ENCODE measurements around the gene USE1.

The USE1 gene

DNA sequence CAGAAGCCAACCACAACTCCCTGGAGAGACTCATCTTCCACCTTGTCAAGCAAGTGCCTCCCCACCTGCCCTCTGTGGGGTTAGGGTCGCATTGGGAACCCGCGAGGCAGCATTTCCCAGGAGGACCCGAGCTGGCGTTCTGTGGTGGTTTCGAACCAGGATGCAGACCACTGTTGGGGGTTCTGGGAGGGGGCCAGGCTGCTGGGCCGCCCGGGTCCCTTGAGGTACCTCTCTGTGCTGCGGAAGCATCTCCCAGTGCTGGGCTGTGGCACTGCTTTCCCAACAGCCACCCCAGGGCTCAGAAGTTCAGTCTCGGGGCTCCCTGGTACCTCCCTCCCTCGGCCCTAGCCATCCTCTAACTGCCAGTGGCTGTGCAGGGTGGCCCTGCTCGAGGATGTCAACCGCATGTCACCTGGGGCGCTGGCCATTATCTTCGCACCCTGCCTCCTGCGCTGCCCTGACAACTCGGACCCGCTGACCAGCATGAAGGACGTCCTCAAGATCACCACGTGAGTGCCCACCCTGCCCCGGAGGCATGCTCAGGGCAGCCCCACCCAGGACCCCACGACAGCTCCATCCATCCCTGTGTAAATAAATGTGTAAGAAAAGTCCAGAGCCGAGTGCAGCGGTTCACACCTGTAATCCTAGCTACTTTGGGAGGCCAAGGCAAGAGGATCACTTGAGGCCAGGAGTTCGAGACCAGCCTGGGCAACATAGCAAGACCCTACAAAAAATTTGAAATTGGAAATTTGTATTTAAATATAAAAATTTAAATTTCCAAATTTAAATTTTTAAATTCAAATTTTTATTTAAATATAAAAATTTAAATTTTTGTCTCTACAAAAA is 8.2 kb upstream of the USE1 start:
- H3K36me3 ChIP-seq (ENCODE audit: insufficient read depth, low read length), result peaks cover 57% of the 10 kb centered on the region

DNA sequence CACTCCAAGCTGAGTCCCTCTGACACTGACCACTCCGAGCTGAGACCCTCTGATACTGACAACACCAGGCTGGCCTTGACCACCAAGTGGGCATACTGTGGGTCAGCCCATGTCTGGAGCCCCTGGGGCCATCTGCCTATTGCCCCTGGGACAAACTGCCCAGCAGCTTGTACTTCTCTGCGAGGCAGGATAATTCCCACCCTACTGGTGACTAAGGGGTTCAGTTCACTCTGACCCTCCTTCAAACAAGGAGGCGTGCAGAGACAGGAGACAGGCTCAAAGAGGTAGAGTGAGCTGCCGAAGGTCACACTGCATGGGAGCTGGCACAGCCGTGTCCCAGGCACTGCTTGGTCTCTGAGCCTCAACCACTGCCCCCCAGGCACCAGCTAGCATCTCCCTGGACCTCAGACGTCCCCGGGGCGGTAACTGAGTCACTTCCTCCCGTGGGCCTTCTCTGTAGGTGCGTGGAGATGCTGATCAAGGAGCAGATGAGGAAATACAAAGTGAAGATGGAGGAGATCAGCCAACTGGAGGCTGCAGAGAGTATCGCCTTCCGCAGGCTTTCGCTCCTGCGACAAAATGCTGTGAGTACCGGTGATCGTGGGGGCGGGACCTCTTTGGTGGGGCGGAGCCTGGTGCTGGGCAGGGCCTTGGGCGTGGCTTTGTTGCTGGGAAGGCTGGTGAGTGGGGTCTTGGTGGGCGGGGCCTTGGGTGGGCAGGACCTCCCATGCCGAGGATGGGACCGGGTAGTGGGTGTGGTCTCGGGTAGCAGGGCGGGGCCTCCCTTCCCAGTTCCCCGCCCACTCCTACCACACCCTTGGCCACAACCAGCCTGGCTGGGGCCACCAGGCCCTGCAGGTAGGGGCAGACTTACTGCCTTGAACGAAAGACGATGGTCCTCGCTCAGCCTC is 5.8 kb upstream of the USE1 start:
- H3K27ac ChIP-seq (ENCODE audit: low read depth, low read length), result no peak overlapping the region
- H3K36me3 ChIP-seq (ENCODE audit: insufficient read depth, low read length), result peaks cover 44% of the 10 kb centered on the region
- H3K27me3 ChIP-seq (ENCODE audit: control insufficient read depth in 1 of 2, insufficient read depth in 2 of 2, low read length in 2 of 2), result no peaks in the 10 kb centered on the region
- H3K4me1 ChIP-seq (ENCODE audit: insufficient read depth, low read length), result no peaks in the 10 kb centered on the region
- no peak overlapping the region for H3K4me3 ChIP-seq (ENCODE audit: low read depth in 1 of 2, low read length in 2 of 2)
- no peak overlapping the region for H3K9ac ChIP-seq (ENCODE audit: low read length)
- H3K9me3 ChIP-seq (ENCODE audit: low read length), result no peaks in the 10 kb centered on the region

More for the DNA sequence above, 8.2 kb upstream of the USE1 start:
- H3K9ac ChIP-seq (ENCODE audit: low read length), result no peak overlapping the region
- no peaks in the 10 kb centered on the region for H3K27me3 ChIP-seq (ENCODE audit: control insufficient read depth in 1 of 2, insufficient read depth in 2 of 2, low read length in 2 of 2)
- no peak overlapping the region for H3K27ac ChIP-seq (ENCODE audit: low read depth, low read length)
- no peaks in the 10 kb centered on the region for H3K9me3 ChIP-seq (ENCODE audit: low read length)
- no peaks in the 10 kb centered on the region for H3K4me1 ChIP-seq (ENCODE audit: insufficient read depth, low read length)
- H3K4me3 ChIP-seq (ENCODE audit: low read depth in 1 of 2, low read length in 2 of 2), result no peak overlapping the region

DNA sequence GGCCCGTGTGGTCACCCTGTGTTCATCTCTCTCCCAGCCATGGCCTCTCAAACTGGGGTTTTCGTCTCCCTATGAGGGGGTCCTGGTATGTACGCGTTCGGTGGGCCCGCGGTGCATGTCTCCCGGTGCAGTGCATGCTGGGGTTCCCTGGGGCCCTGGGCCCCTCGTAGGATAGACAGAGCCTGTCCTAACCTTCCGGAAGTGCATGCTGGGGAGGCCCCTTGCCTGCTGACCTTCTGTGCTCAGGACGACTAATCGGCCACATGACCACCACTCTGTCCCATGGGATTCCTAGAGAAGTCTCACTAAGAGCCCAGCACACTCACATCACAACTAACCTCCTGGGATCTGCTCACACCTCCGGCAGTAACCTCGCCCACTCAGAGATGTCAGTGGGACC is 4.9 kb upstream of the USE1 start:
- Histone ChIP-seq H3K9ac (ENCODE audit: low read length) (no peak overlapping the region), H3K36me3 (ENCODE audit: insufficient read depth, low read length) (peaks cover 44% of the 10 kb centered on the region), H3K9me3 (ENCODE audit: low read length) (no peaks in the 10 kb centered on the region), H3K27ac (ENCODE audit: low read depth, low read length) (no peak overlapping the region), H3K27me3 (ENCODE audit: control insufficient read depth in 1 of 2, insufficient read depth in 2 of 2, low read length in 2 of 2) (no peaks in the 10 kb centered on the region), H3K4me3 (ENCODE audit: low read depth in 1 of 2, low read length in 2 of 2) (no peak overlapping the region), H3K4me1 (ENCODE audit: insufficient read depth, low read length) (peaks cover 6% of the 10 kb centered on the region)

DNA sequence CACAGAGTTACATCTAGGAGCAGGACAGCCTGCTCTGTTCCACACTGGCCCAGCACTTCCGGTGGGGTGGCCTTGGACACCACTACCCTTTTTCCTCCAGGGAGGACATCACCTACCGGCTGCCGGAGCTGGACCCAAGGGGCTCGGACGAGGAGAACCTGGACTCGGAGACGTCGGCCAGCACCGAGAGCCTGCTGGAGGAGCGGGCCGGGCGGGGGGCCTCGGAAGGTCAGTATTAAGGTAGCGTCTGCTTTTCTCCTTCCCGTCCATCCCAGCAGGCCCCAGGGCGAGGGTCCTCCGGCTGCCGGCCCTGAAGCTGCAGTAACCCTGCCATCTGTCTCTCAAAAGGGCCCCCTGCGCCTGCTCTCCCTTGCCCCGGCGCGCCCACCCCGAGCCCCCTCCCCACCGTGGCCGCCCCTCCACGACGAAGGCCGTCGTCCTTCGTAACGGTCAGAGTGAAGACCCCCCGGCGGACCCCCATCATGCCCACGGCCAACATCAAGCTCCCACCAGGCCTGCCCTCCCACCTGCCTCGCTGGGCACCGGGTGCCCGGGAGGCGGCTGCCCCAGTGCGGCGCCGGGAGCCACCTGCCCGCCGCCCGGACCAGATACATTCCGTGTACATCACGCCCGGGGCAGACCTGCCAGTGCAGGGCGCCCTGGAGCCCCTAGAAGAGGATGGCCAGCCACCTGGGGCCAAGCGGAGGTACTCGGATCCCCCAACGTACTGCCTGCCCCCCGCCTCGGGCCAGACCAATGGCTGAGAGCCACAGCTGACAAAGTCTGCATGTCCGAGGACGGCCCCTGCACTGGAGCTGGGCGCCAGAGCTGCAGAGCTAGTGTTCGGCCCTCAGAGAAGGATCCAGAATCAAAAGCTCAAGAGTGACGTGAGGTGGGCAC is 3.4 kb upstream of the USE1 start:
- Histone ChIP-seq H3K4me3 (ENCODE audit: low read depth in 1 of 2, low read length in 2 of 2) (no peak overlapping the region), H3K27me3 (ENCODE audit: control insufficient read depth in 1 of 2, insufficient read depth in 2 of 2, low read length in 2 of 2) (no peaks in the 10 kb centered on the region), H3K4me1 (ENCODE audit: insufficient read depth, low read length) (peaks cover 14% of the 10 kb centered on the region), H3K9ac (ENCODE audit: low read length) (no peak overlapping the region), H3K36me3 (ENCODE audit: insufficient read depth, low read length) (peaks cover 38% of the 10 kb centered on the region), H3K27ac (ENCODE audit: low read depth, low read length) (no peak overlapping the region), H3K9me3 (ENCODE audit: low read length) (no peaks in the 10 kb centered on the region)

DNA sequence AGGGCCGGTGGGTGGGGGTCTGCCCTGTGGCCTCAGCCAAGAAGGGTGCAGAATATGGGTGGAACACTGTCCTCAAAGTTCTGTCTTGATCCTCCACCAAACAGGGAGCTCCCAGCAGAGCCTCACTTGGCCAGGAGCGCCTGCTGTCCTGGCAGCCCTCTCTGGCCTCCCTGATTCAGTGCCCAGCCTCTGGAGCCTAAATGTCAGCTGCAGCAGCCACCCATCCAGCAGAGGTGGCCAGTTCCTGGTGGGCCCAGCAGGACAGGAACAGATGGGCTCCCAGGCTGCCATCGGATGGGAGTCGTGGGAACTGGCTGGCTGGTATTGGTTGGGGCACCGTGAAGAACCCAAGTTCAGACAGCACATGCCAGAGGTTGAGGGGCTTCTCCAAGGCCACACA is 1.8 kb upstream of the USE1 start:
- H3K36me3 ChIP-seq (ENCODE audit: insufficient read depth, low read length), result peaks cover 43% of the 10 kb centered on the region
- no peak overlapping the region for H3K27ac ChIP-seq (ENCODE audit: low read depth, low read length)
- no peak overlapping the region for H3K4me3 ChIP-seq (ENCODE audit: low read depth in 1 of 2, low read length in 2 of 2)
- H3K9ac ChIP-seq (ENCODE audit: low read length), result no peak overlapping the region
- no peaks in the 10 kb centered on the region for H3K27me3 ChIP-seq (ENCODE audit: control insufficient read depth in 1 of 2, insufficient read depth in 2 of 2, low read length in 2 of 2)
- peaks cover 14% of the 10 kb centered on the region for H3K4me1 ChIP-seq (ENCODE audit: insufficient read depth, low read length)
- H3K9me3 ChIP-seq (ENCODE audit: low read length), result no peaks in the 10 kb centered on the region

DNA sequence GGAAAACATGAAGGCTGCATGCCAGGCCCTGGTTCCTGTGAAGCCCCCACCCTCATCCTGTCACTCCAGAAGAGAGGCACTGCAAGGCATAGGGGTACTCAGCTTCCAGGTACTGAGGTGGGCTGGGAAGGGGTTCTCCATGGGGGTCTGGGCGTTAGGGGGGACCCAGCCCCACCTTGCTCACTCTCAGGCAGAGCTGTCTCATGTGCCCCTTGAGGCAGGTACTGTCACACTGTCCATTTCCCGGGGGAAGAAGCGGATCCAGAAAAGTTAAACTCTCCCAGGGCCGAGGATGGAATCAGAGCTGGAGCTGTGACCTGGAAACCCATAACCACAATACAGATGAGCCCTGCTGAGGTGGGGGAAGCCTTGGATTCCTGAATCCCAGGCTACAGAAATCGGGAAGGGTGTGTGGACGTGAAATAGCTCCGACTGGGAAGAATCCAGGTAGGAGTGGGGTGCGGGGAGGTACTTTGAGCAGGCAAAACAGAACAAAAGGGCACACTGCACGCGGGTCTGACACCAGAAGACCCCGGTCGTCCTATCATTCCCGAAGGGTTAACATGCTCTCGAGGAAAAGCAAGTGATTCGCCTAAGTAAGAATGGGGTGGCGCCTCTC is 540 bp upstream of the USE1 start:
- H3K27me3 ChIP-seq (ENCODE audit: control insufficient read depth in 1 of 2, insufficient read depth in 2 of 2, low read length in 2 of 2), result no peaks in the 10 kb centered on the region
- peak overlapping the region; percentile 74 to 85 for H3K4me3 ChIP-seq (ENCODE audit: low read depth in 1 of 2, low read length in 2 of 2)
- no peaks in the 10 kb centered on the region for H3K9me3 ChIP-seq (ENCODE audit: low read length)
- peaks cover 33% of the 10 kb centered on the region for H3K36me3 ChIP-seq (ENCODE audit: insufficient read depth, low read length)
- peak overlapping the region; percentile 90 for H3K27ac ChIP-seq (ENCODE audit: low read depth, low read length)
- peak overlapping the region; percentile 57 for H3K9ac ChIP-seq (ENCODE audit: low read length)
- H3K4me1 ChIP-seq (ENCODE audit: insufficient read depth, low read length), result peaks cover 14% of the 10 kb centered on the region

DNA sequence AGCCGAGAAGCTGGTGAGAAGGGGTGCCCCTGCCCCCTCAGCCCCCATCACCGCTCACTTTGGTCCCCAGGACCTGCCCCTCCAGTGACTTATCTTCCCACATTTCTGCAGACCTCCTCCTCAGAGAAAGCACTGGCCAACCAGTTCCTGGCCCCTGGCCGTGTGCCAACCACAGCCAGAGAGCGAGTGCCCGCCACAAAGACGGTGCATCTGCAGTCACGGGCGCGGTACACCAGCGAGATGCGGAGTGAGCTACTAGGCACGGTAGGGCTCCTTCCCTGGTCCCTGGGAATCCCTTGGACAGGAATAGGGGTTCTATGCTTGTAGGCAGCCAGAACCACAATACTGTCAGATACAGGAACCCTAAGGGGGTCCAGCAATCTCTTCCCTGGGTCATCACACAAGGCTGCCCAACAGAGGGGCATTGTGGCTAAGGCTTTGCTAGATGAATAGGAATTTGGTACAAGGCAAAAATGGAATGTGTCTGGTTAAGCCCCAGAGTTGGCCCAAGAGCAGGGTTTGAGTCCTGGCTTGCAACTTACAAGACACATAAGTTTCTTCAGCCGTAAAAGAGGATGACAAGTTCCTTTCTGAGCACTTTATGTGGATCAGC is 1.0 kb downstream of the USE1 start:
- Histone ChIP-seq H3K4me1 (ENCODE audit: insufficient read depth, low read length) (peaks cover 14% of the 10 kb centered on the region), H3K4me3 (ENCODE audit: low read depth in 1 of 2, low read length in 2 of 2) (peak overlapping the region; percentile 74 to 85), H3K9me3 (ENCODE audit: low read length) (no peaks in the 10 kb centered on the region), H3K27ac (ENCODE audit: low read depth, low read length) (peak overlapping the region; percentile 90), H3K27me3 (ENCODE audit: control insufficient read depth in 1 of 2, insufficient read depth in 2 of 2, low read length in 2 of 2) (no peaks in the 10 kb centered on the region), H3K9ac (ENCODE audit: low read length) (no peak overlapping the region), H3K36me3 (ENCODE audit: insufficient read depth, low read length) (peaks cover 21% of the 10 kb centered on the region)

DNA sequence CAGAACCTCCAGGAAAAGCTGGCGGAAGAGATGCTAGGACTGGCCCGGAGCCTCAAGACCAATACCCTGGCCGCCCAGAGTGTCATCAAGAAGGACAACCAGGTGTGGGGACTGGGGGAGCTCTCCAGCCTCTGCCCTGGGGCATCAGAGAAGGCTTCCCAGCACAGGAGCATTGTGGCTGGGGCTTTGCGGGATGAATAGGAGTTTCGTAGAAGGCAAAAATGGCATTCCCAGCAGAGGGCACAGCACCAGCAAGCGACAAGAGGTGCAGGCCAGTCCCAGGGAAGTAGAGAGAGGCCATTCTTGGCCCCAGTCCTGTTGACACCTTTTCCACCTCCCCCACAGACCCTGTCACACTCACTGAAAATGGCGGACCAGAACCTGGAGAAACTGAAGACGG is 4.1 kb downstream of the USE1 start:
- Histone ChIP-seq H3K4me3 (ENCODE audit: low read depth in 1 of 2, low read length in 2 of 2) (no peak overlapping the region), H3K9me3 (ENCODE audit: low read length) (no peaks in the 10 kb centered on the region), H3K27ac (ENCODE audit: low read depth, low read length) (no peak overlapping the region), H3K36me3 (ENCODE audit: insufficient read depth, low read length) (peaks cover 9% of the 10 kb centered on the region), H3K27me3 (ENCODE audit: control insufficient read depth in 1 of 2, insufficient read depth in 2 of 2, low read length in 2 of 2) (no peaks in the 10 kb centered on the region), H3K9ac (ENCODE audit: low read length) (no peak overlapping the region), H3K4me1 (ENCODE audit: insufficient read depth, low read length) (peaks cover 14% of the 10 kb centered on the region)

DNA sequence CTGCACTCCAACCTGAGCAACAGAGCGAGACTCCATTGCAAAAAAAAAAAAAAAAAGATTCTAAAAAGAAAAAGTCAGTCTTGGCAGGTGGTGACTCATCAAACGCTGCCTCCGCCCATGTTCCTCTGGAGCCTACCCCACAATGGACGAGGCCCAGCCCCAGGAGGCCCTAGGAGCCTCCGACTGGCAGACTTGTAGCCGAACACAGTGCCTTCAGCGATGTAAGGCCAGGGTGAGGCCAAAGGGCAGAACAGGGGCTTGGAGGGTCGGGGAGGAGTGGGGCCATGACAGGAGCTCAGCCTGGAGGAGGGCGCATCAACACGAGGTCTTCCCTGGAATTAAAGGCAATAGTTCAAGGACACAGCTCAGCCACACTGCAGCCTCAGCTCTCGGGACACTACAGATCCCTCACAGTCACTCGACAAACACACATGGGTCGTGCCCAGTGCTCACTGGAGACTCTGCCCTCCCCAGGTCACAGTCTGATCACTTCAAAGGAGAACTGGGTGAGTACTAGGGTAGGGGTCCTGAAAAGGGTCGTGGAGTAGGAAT is 5.1 kb downstream of the USE1 start:
- Histone ChIP-seq H3K9ac (ENCODE audit: low read length) (no peak overlapping the region), H3K27me3 (ENCODE audit: control insufficient read depth in 1 of 2, insufficient read depth in 2 of 2, low read length in 2 of 2) (no peaks in the 10 kb centered on the region), H3K9me3 (ENCODE audit: low read length) (no peaks in the 10 kb centered on the region), H3K27ac (ENCODE audit: low read depth, low read length) (no peak overlapping the region), H3K4me1 (ENCODE audit: insufficient read depth, low read length) (peaks cover 8% of the 10 kb centered on the region), H3K4me3 (ENCODE audit: low read depth in 1 of 2, low read length in 2 of 2) (no peak overlapping the region), H3K36me3 (ENCODE audit: insufficient read depth, low read length) (peaks cover 9% of the 10 kb centered on the region)

DNA sequence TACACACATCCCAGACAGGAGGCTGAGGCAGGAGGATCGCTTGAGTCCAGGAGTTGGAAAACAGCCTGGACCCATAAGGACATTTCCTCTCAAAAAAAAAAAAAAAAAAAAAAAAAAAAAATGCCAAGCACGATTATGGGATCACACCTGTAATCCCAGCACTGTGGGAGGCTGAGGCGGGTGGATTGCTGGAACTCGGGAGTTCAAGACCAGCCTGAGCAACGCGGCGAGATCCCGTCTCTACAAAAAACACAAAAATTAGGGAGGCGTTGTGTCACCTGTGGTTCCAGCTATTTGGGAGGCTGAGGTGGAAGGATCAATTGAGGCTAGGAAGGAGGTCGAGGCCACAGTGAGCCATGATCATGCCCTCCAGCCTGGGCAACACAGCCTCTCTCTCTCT is 9.9 kb downstream of the USE1 start:
- H3K4me3 ChIP-seq (ENCODE audit: low read depth in 1 of 2, low read length in 2 of 2), result no peak overlapping the region
- H3K27me3 ChIP-seq (ENCODE audit: control insufficient read depth in 1 of 2, insufficient read depth in 2 of 2, low read length in 2 of 2), result no peaks in the 10 kb centered on the region
- H3K4me1 ChIP-seq (ENCODE audit: insufficient read depth, low read length), result peaks cover 13% of the 10 kb centered on the region
- H3K9me3 ChIP-seq (ENCODE audit: low read length), result no peaks in the 10 kb centered on the region
- H3K27ac ChIP-seq (ENCODE audit: low read depth, low read length), result no peak overlapping the region
- peaks cover 4% of the 10 kb centered on the region for H3K36me3 ChIP-seq (ENCODE audit: insufficient read depth, low read length)
- no peak overlapping the region for H3K9ac ChIP-seq (ENCODE audit: low read length)
